GM12878 (cell line): ENCODE data around the gene THAP11. TPM values are rescaled to one million over a fixed set of nuclear protein-coding genes. Genes with fewer than 3 reads are reported as not detected.
A peak's percentile ranks its signal among the peaks of the same experiment; 100 is the strongest.

Experiments
- NFYA ChIP-seq: IDR thresholded peaks from 2 replicates; pipeline ENCODE4 v1.6.1; 2011; ENCODE audit warnings: low read depth, mild to moderate bottlenecking, low read length, improper control_type of control experiment, borderline replicate concordance
- RFX5 ChIP-seq: IDR thresholded peaks from 2 replicates; pipeline ENCODE4 v1.6.1; 2011; ENCODE audit warnings: low read depth, low read length, improper control_type of control experiment
- SIN3A ChIP-seq: IDR thresholded peaks from 2 replicates; pipeline ENCODE4 v1.6.1; 2012; ENCODE audit warnings: low read depth, low read length, improper control_type of control experiment
- ZBED1 ChIP-seq: IDR thresholded peaks from 2 replicates; pipeline ENCODE4 v1.6.1; 2016; ENCODE audit warnings: borderline replicate concordance
- ZBTB33 ChIP-seq: fragments of 450-650 bp; IDR thresholded peaks from 2 replicates; pipeline ENCODE4 v1.6.1; 2017; ENCODE audit warnings: mild to moderate bottlenecking
- ZSCAN29 ChIP-seq: fragments of 450-650 bp; IDR thresholded peaks from 2 replicates; pipeline ENCODE4 v1.6.1; 2017; ENCODE audit warnings: mild to moderate bottlenecking, moderate library complexity
- polyA plus RNA-seq, 11 experiments: library from polyadenylated mRNA; depleted of rRNA in 4 of 11; unstranded in 6 of 11; stranded (reverse) in 5 of 11; fragments of >200 nt; fragmentation: Nextera tagmentation in 4 of 11; fragmentation: Illumina TruSeq in 1 of 11; extraction: Ambion mirVana in 4 of 11; extraction: Trizol in 1 of 11; gene quantifications; 1 replicate in 1 of 11; 2 replicates in 10 of 11; pipeline versions ENCODE4 v1.2.1 to v1.2.3, GENCODE V29; 2011 to 2016; ENCODE audit warnings: inconsistent platforms in 2 of 11, missing spikeins in 2 of 11, low read depth in 1 of 11
- total RNA-seq, 4 experiments: library from RNA; depleted of rRNA in 3 of 4; stranded (reverse); fragments of >200 nt in 3 of 4; fragmentation: Illumina TruSeq in 1 of 4; extraction: Trizol in 1 of 4; gene quantifications; 2 replicates each; pipeline versions ENCODE4 v1.2.1 to v1.2.3, GENCODE V29; 2013 to 2021
- TF ChIP-seq, protein P1 (sequence below): fragments of 450-650 bp; IDR thresholded peaks from 2 replicates; pipeline ENCODE4 v1.6.1; 2017; ENCODE audit warnings: low read depth, mild to moderate bottlenecking, moderate library complexity

Gene THAP11
- total and polyA plus RNA-seq, 10 of the 15 experiments (the other 5 are each of a cell fraction or from before 2014, with no cell fraction given): 2.5 to 36.7 (median 21.4) TPM

- TF ChIP-seq, protein P1, sequence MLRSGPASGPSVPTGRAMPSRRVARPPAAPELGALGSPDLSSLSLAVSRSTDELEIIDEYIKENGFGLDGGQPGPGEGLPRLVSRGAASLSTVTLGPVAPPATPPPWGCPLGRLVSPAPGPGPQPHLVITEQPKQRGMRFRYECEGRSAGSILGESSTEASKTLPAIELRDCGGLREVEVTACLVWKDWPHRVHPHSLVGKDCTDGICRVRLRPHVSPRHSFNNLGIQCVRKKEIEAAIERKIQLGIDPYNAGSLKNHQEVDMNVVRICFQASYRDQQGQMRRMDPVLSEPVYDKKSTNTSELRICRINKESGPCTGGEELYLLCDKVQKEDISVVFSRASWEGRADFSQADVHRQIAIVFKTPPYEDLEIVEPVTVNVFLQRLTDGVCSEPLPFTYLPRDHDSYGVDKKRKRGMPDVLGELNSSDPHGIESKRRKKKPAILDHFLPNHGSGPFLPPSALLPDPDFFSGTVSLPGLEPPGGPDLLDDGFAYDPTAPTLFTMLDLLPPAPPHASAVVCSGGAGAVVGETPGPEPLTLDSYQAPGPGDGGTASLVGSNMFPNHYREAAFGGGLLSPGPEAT: peak; percentile 95; the same call in 1 of the 2 replicates
- TF ChIP-seq ZBTB33 (no peak), ZBED1 (no peak; the same call in 1 of the 2 replicates), ZSCAN29 (no peak), NFYA (no peak), RFX5 (no peak; the same call in 1 of the 2 replicates), SIN3A (peak; percentile 78; the same call in 1 of the 2 replicates)
Observed at GRCh38 chr16:67872631-67873434, 30.7 kb downstream of the THAP11 start, which contains the start of gene EDC4 (continued).
